WTC11 (cell line): ENCODE data around the gene PEX16.

ENCODE experiments used
- CREM ChIP-seq: sonication (generic); formaldehyde crosslinking; IDR thresholded peaks from 2 replicates; pipeline ENCODE4 v1.8.1; 2022; ENCODE audit warnings: mild to moderate bottlenecking, missing genetic modification reagents, moderate library complexity
- FOXJ3 ChIP-seq: sonication (generic); formaldehyde crosslinking; IDR thresholded peaks from 2 replicates; pipeline ENCODE4 v1.9.0; 2021; ENCODE audit warnings: missing genetic modification reagents, mild to moderate bottlenecking, borderline replicate concordance
- TF ChIP-seq, protein P1 (sequence below): fragments of 200-600 bp; IDR thresholded peaks from 2 replicates; pipeline ENCODE4 v1.8.0; 2022; ENCODE audit warnings: antibody characterized with exemption

- TF ChIP-seq FOXJ3 (no peak), CREM (no peak)
- TF ChIP-seq, protein P1, sequence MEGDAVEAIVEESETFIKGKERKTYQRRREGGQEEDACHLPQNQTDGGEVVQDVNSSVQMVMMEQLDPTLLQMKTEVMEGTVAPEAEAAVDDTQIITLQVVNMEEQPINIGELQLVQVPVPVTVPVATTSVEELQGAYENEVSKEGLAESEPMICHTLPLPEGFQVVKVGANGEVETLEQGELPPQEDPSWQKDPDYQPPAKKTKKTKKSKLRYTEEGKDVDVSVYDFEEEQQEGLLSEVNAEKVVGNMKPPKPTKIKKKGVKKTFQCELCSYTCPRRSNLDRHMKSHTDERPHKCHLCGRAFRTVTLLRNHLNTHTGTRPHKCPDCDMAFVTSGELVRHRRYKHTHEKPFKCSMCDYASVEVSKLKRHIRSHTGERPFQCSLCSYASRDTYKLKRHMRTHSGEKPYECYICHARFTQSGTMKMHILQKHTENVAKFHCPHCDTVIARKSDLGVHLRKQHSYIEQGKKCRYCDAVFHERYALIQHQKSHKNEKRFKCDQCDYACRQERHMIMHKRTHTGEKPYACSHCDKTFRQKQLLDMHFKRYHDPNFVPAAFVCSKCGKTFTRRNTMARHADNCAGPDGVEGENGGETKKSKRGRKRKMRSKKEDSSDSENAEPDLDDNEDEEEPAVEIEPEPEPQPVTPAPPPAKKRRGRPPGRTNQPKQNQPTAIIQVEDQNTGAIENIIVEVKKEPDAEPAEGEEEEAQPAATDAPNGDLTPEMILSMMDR: no peak
Measured at GRCh38 chr11:45879803-45880686, 37.6 kb downstream of the PEX16 start.
